Thyroid gland (tissue), 4 donors: Measurements from ENCODE around the gene TMEFF2.

ENCODE experiments used
- CTCF ChIP-seq, 6 experiments: fragments of 200-600 bp in 3 of 6; fragments of 450-650 bp in 3 of 6; sonication (generic) in 3 of 6; IDR thresholded peaks; one replicate each; pipeline ENCODE4 v1.5.1; 2016 to 2019; ENCODE audit warnings: antibody characterized with exemption in 6 of 6, mild to moderate bottlenecking in 2 of 6, inconsistent platforms in 1 of 6, moderate library complexity in 1 of 6
- POLR2A ChIP-seq, 2 donors: fragments of 450-650 bp; IDR thresholded peaks; one replicate each; pipeline ENCODE4 v1.6.1; 2017; ENCODE audit warnings: antibody characterized with exemption in 2 of 2, mild to moderate bottlenecking in 2 of 2, moderate library complexity in 1 of 2

DNA sequence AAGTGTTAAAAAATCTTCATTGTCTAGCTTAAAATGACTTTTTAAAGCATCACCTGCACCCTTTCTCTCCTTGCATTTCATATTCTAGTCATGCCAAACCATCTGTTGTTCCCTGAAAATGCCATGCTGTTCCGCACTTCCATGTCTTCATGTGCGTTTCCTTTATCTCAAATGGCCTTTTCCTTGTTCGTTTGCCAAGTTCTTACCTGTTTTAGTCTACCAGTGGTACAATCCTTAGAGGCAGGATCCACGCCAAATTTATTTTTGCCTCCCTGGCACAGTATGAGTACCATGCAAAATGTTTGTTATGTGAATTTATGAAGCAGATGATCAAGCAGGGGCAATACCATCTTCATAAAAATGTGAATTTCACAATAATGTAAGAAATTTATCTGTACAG is 37.0 kb downstream of the TMEFF2 start:
- no peak for TF ChIP-seq CTCF (IDR thresholded peaks at IDR 0.05)
- no peak for TF ChIP-seq POLR2A (IDR thresholded peaks at IDR 0.05)
